HepG2 (cell line): ENCODE results near the gene KPNA3. TPM values are rescaled to one million over a fixed set of nuclear protein-coding genes. Genes with fewer than 3 reads are reported as not detected.

Source experiments
- MXD4 ChIP-seq: IDR thresholded peaks from 2 replicates; pipeline ENCODE4 v1.6.1; 2016; ENCODE audit warnings: mild to moderate bottlenecking, missing biosample characterization, missing genetic modification reagents
- NBN ChIP-seq: fragments of 450-650 bp; conservative IDR thresholded peaks from 2 replicates; pipeline ENCODE4 v1.6.1; 2017
- NCOR1 ChIP-seq: fragments of 200-600 bp; sonication (generic); IDR thresholded peaks from 2 replicates; pipeline ENCODE4 v1.7.0; 2017; ENCODE audit warnings: antibody characterized with exemption, low read length, borderline replicate concordance
- SALL1 ChIP-seq: sonication (generic); formaldehyde crosslinking; IDR thresholded peaks from 2 replicates; pipeline ENCODE4 v1.8.0; 2022; ENCODE audit warnings: mild to moderate bottlenecking, missing genetic modification reagents
- ZNF138 ChIP-seq: sonication (generic); formaldehyde crosslinking; IDR thresholded peaks from 2 replicates; pipeline ENCODE4 v1.5.0; 2020; ENCODE audit warnings: mild to moderate bottlenecking, low read depth, missing genetic modification reagents
- ZNF644 ChIP-seq: IDR thresholded peaks from 2 replicates; pipeline ENCODE4 v1.6.1; 2016; ENCODE audit warnings: low read depth
- ZNF75D ChIP-seq: sonication (generic); formaldehyde crosslinking; IDR thresholded peaks from 2 replicates; pipeline ENCODE4 v1.8.1; 2023; ENCODE audit warnings: missing genetic modification reagents, mild to moderate bottlenecking, borderline replicate concordance
- polyA plus RNA-seq, 8 experiments: library from polyadenylated mRNA; depleted of rRNA in 3 of 8; stranded (reverse) in 7 of 8; unstranded in 1 of 8; fragments of >200 nt; fragmentation: Illumina TruSeq in 4 of 8; extraction: Trizol in 4 of 8; gene quantifications; 2 replicates each; pipeline versions ENCODE4 v1.2.1 to v1.2.3, GENCODE V29; 2011 to 2016; ENCODE audit warnings: low read depth in 4 of 8, missing spikeins in 1 of 8, mixed read lengths in 1 of 8; ENCODE audit not compliant: insufficient read depth in 1 of 8
- total RNA-seq, 5 experiments: library from RNA; depleted of rRNA; stranded (reverse); fragments of >200 nt; fragmentation: Illumina TruSeq; extraction: Trizol; gene quantifications; 2 replicates each; pipeline ENCODE4 v1.2.3, GENCODE V29; 2016; ENCODE audit warnings: low read depth in 1 of 5
- TF ChIP-seq, protein P1 (sequence below): sonication (generic); formaldehyde crosslinking; IDR thresholded peaks from 2 replicates; pipeline ENCODE4 v1.4.0; 2020; ENCODE audit warnings: missing genetic modification reagents
- TF ChIP-seq, protein P2 (sequence below): sonication (generic); formaldehyde crosslinking; IDR thresholded peaks from 2 replicates; pipeline ENCODE4 v1.4.0; 2020; ENCODE audit warnings: missing genetic modification reagents, borderline replicate concordance
- TF ChIP-seq, protein P3 (sequence below): sonication (generic); formaldehyde crosslinking; IDR thresholded peaks from 2 replicates; pipeline ENCODE4 v1.4.0; 2020; ENCODE audit warnings: missing genetic modification reagents, borderline replicate concordance
- TF ChIP-seq, protein P4 (sequence below): sonication (generic); formaldehyde crosslinking; IDR thresholded peaks from 2 replicates; pipeline ENCODE4 v1.8.0; 2022; ENCODE audit warnings: missing genetic modification reagents, mild to moderate bottlenecking, borderline replicate concordance

The KPNA3 gene
- total and polyA plus RNA-seq, 2 of the 13 experiments (the other 11 are each of a cell fraction or from before 2014, with no cell fraction given), result 13.0 to 28.9 TPM

DNA sequence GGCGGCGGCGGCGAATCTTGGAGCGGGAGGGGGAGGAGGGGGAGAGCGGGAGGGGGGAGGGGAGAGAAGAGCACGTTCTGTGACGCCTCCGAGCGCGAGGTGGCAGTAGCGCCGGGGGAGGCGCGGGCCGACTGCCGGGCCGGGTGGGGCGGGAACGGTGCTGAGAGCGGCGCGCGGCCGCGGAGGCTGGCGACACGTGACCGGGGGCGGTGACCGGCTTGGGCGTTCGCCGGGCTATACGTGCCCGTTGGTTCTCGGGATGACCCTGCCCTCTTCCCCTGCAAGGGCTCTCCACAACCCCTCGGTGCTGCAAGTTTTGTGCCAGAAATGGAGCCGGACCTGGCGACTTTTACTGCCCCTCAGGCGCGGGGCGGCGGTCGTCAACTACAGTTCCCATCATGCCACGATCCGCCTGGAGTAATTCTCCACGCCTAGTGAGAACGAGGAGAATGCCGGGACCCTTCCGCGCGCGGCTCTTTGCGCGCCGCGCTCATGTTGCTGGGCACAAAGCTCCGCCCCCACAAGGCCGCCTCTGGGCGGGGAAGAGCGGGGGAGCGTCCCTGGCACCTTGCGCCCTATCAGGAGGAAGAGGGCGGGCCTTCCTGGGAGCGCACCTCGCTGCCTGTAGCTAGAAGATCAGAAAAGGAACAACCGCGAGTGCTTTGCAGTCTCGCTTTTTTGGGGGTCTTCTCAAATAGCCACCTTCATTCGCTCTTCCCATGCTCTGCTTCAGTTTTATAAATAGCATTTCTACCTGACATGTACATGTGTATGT, at the start of gene KPNA3 (continued):
- TF ChIP-seq, protein P1, sequence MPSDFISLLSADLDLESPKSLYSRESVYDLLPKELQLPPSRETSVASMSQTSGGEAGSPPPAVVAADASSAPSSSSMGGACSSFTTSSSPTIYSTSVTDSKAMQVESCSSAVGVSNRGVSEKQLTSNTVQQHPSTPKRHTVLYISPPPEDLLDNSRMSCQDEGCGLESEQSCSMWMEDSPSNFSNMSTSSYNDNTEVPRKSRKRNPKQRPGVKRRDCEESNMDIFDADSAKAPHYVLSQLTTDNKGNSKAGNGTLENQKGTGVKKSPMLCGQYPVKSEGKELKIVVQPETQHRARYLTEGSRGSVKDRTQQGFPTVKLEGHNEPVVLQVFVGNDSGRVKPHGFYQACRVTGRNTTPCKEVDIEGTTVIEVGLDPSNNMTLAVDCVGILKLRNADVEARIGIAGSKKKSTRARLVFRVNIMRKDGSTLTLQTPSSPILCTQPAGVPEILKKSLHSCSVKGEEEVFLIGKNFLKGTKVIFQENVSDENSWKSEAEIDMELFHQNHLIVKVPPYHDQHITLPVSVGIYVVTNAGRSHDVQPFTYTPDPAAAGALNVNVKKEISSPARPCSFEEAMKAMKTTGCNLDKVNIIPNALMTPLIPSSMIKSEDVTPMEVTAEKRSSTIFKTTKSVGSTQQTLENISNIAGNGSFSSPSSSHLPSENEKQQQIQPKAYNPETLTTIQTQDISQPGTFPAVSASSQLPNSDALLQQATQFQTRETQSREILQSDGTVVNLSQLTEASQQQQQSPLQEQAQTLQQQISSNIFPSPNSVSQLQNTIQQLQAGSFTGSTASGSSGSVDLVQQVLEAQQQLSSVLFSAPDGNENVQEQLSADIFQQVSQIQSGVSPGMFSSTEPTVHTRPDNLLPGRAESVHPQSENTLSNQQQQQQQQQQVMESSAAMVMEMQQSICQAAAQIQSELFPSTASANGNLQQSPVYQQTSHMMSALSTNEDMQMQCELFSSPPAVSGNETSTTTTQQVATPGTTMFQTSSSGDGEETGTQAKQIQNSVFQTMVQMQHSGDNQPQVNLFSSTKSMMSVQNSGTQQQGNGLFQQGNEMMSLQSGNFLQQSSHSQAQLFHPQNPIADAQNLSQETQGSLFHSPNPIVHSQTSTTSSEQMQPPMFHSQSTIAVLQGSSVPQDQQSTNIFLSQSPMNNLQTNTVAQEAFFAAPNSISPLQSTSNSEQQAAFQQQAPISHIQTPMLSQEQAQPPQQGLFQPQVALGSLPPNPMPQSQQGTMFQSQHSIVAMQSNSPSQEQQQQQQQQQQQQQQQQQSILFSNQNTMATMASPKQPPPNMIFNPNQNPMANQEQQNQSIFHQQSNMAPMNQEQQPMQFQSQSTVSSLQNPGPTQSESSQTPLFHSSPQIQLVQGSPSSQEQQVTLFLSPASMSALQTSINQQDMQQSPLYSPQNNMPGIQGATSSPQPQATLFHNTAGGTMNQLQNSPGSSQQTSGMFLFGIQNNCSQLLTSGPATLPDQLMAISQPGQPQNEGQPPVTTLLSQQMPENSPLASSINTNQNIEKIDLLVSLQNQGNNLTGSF (CRISPR knock-in tag), result no peak
- peak; percentile 49; the same call in 1 of the 2 replicates for TF ChIP-seq ZNF138
- TF ChIP-seq ZNF75D (CRISPR knock-in tag), result peak; percentile 61; the same call in 1 of the 2 replicates
- peak; percentile 49; the same call in 1 of the 2 replicates for TF ChIP-seq NCOR1
- TF ChIP-seq NBN, result no peak
- TF ChIP-seq, protein P2, sequence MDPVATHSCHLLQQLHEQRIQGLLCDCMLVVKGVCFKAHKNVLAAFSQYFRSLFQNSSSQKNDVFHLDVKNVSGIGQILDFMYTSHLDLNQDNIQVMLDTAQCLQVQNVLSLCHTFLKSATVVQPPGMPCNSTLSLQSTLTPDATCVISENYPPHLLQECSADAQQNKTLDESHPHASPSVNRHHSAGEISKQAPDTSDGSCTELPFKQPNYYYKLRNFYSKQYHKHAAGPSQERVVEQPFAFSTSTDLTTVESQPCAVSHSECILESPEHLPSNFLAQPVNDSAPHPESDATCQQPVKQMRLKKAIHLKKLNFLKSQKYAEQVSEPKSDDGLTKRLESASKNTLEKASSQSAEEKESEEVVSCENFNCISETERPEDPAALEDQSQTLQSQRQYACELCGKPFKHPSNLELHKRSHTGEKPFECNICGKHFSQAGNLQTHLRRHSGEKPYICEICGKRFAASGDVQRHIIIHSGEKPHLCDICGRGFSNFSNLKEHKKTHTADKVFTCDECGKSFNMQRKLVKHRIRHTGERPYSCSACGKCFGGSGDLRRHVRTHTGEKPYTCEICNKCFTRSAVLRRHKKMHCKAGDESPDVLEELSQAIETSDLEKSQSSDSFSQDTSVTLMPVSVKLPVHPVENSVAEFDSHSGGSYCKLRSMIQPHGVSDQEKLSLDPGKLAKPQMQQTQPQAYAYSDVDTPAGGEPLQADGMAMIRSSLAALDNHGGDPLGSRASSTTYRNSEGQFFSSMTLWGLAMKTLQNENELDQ, result no peak
- TF ChIP-seq MXD4 (CRISPR knock-in tag), result peak; percentile 80; the same call in 1 of the 2 replicates
- TF ChIP-seq, protein P3, sequence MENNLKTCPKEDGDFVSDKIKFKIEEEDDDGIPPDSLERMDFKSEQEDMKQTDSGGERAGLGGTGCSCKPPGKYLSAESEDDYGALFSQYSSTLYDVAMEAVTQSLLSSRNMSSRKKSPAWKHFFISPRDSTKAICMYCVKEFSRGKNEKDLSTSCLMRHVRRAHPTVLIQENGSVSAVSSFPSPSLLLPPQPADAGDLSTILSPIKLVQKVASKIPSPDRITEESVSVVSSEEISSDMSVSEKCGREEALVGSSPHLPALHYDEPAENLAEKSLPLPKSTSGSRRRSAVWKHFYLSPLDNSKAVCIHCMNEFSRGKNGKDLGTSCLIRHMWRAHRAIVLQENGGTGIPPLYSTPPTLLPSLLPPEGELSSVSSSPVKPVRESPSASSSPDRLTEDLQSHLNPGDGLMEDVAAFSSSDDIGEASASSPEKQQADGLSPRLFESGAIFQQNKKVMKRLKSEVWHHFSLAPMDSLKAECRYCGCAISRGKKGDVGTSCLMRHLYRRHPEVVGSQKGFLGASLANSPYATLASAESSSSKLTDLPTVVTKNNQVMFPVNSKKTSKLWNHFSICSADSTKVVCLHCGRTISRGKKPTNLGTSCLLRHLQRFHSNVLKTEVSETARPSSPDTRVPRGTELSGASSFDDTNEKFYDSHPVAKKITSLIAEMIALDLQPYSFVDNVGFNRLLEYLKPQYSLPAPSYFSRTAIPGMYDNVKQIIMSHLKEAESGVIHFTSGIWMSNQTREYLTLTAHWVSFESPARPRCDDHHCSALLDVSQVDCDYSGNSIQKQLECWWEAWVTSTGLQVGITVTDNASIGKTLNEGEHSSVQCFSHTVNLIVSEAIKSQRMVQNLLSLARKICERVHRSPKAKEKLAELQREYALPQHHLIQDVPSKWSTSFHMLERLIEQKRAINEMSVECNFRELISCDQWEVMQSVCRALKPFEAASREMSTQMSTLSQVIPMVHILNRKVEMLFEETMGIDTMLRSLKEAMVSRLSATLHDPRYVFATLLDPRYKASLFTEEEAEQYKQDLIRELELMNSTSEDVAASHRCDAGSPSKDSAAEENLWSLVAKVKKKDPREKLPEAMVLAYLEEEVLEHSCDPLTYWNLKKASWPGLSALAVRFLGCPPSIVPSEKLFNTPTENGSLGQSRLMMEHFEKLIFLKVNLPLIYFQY (CRISPR knock-in tag), result peak; percentile 70; the same call in 1 of the 2 replicates
- TF ChIP-seq, protein P4, sequence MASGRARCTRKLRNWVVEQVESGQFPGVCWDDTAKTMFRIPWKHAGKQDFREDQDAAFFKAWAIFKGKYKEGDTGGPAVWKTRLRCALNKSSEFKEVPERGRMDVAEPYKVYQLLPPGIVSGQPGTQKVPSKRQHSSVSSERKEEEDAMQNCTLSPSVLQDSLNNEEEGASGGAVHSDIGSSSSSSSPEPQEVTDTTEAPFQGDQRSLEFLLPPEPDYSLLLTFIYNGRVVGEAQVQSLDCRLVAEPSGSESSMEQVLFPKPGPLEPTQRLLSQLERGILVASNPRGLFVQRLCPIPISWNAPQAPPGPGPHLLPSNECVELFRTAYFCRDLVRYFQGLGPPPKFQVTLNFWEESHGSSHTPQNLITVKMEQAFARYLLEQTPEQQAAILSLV (CRISPR knock-in tag), result peak; percentile 70; the same call in 1 of the 2 replicates
- peak; percentile 85 for TF ChIP-seq SALL1 (CRISPR knock-in tag)
- no peak for TF ChIP-seq ZNF644 (CRISPR knock-in tag)
